Astrocyte of the cerebellum (primary cell): ENCODE results near the gene SYT17.

Source experiments
- DNase-seq: peaks from one replicate; pipeline ENCODE4 v3.0.0-alpha.2; 2011; ENCODE audit warnings: low read depth
- H3K4me3 ChIP-seq: 2 replicates; pipeline ENCODE4 v1.5.1; 2011; ENCODE audit warnings: mild to moderate bottlenecking, low read depth, low read length, moderate library complexity
- CTCF ChIP-seq: IDR thresholded peaks from 2 replicates; pipeline ENCODE4 v1.5.1; 2012; ENCODE audit warnings: low read length, low read depth, moderate library complexity, mild to moderate bottlenecking; ENCODE audit errors: missing control alignments
- in situ Hi-C: cut with HindIII; loops from 2 replicates; pipeline ENCODE4 v1.10.0; 2017; ENCODE audit warnings: low sequenced_read_pairs

The SYT17 gene

GRCh38 chr16:19304750-19305149, 136.7 kb downstream of the SYT17 start:
- in situ Hi-C loops: no loop called here
- DNase-seq: no peak
- no peak for TF ChIP-seq CTCF
- no peak overlapping the region for H3K4me3 ChIP-seq

GRCh38 chr16:19305443-19305842, 137.4 kb downstream of the SYT17 start:
- no peak for TF ChIP-seq CTCF
- in situ Hi-C loops: no loop called here
- no peak for DNase-seq
- H3K4me3 ChIP-seq: no peak overlapping the region

- DNase-seq: no peak
- in situ Hi-C loops: no loop called here
- TF ChIP-seq CTCF: no peak
- H3K4me3 ChIP-seq: no peak overlapping the region
Observed at GRCh38 chr16:19307587-19308241, 139.7 kb downstream of the SYT17 start.

GRCh38 chr16:19308392-19308791, 140.4 kb downstream of the SYT17 start:
- in situ Hi-C loops: no loop called here
- no peak overlapping the region for H3K4me3 ChIP-seq
- no peak for TF ChIP-seq CTCF
- DNase-seq: no peak

GRCh38 chr16:19309178-19309577, 141.1 kb downstream of the SYT17 start:
- no peak for TF ChIP-seq CTCF
- in situ Hi-C loops: no loop called here
- no peak for DNase-seq
- H3K4me3 ChIP-seq: no peak overlapping the region

- in situ Hi-C loops: no loop called here
- no peak overlapping the region for H3K4me3 ChIP-seq
- no peak for TF ChIP-seq CTCF
- no peak for DNase-seq
Observed at GRCh38 chr16:19314718-19315425, 146.8 kb downstream of the SYT17 start.
